AG04450 (cell line): ENCODE measurements around the gene TAAR2. TPM values are rescaled to one million over a fixed set of nuclear protein-coding genes. Genes with fewer than 3 reads are reported as not detected.

Experiments used
- CTCF ChIA-PET: fragments of 300-600, 350-600 bp; formaldehyde crosslinking; extraction: SDS; loops from one replicate; lab custom pipeline; 2022; ENCODE audit warnings: antibody characterized with exemption, inconsistent platforms; lab: Charles Lee
- POLR2A ChIA-PET: fragments of 350-600 bp; formaldehyde crosslinking; extraction: SDS; loops from one replicate; lab custom pipeline; 2021; ENCODE audit warnings: antibody characterized with exemption, inconsistent platforms; lab: Yijun Ruan, JAX
- DNase-seq: peaks from one replicate; pipeline ENCODE4 v3.0.0-alpha.2; 2011; ENCODE audit warnings: low read depth, low spot score
- H3K27ac ChIP-seq: one replicate; pipeline ENCODE4 v1.5.1; 2012; ENCODE audit warnings: low read depth, low read length, control low read depth
- H3K27me3 ChIP-seq: one replicate; pipeline ENCODE4 v1.6.0; 2012; ENCODE audit warnings: low read length; ENCODE audit not compliant: control insufficient read depth, insufficient read depth
- H3K4me3 ChIP-seq: 2 replicates; pipeline ENCODE4 v1.5.1; 2011; ENCODE audit warnings: mild to moderate bottlenecking, low read depth, low read length, control low read depth
- H3K9me3 ChIP-seq: 2 replicates; pipeline ENCODE4 v1.5.1; 2012; ENCODE audit warnings: low read length; ENCODE audit not compliant: control insufficient read depth, insufficient read depth
- polyA minus RNA-seq: library from RNA; depleted of rRNA, polyadenylated mRNA; stranded (reverse); fragments of >200 nt; gene quantifications from 2 replicates; pipeline ENCODE4 v1.2.3, GENCODE V29; 2011; rRNA and poly(A)+ RNA removed
- polyA plus RNA-seq: library from polyadenylated mRNA; depleted of rRNA; stranded (reverse); fragments of >200 nt; gene quantifications from 2 replicates; pipeline ENCODE4 v1.2.3, GENCODE V29; 2011; rRNA removed
- TF ChIP-seq, protein P1 (sequence below): IDR thresholded peaks from 2 replicates; pipeline ENCODE4 v1.5.1; 2011; ENCODE audit warnings: low read depth, low read length, control low read depth, inconsistent platforms

TAAR2 gene, protein sequence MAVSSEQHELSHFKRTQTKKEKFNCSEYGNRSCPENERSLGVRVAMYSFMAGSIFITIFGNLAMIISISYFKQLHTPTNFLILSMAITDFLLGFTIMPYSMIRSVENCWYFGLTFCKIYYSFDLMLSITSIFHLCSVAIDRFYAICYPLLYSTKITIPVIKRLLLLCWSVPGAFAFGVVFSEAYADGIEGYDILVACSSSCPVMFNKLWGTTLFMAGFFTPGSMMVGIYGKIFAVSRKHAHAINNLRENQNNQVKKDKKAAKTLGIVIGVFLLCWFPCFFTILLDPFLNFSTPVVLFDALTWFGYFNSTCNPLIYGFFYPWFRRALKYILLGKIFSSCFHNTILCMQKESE
- polyA plus RNA-seq, result not detected in 2 replicates
- not detected in 2 replicates for polyA minus RNA-seq

DNA sequence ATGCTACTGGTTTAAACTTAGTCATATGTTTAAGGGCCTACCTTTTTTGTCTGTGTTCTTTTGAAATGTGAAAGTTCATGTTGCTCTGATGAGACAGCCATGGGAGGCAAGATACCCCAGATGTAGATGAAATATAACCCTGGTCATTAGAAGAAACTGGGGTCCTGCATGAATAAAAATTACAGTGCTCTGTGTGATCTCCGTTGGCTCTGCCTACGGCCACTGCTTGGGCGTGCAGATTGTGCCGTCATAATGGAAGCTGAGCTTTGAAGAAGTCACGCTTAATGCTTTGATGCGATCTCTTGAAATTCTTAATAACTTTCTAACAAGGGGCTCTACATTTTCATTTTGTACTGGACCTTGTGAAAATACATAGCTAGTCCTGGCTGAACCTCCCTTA is at the start of gene TAAR2:
TSS of gene TAAR2 (minus strand) at position 101 of the 400 bp plus-strand sequence. CDS start at position 101, 0 bp downstream.
- CTCF ChIA-PET, result interaction anchor here (0.6 kb wide), 1 partner anchor 24 kb away, joined by 6 read pairs; no protein-coding TSS in a partner anchor
- H3K9me3 ChIP-seq, result no peaks in the 10 kb centered on the region
- H3K4me3 ChIP-seq, result no peak within 1 kb of the TSS
- POLR2A ChIA-PET, result no interaction called here
- no peaks in the 10 kb centered on the region for H3K27me3 ChIP-seq
- TF ChIP-seq, protein P1, sequence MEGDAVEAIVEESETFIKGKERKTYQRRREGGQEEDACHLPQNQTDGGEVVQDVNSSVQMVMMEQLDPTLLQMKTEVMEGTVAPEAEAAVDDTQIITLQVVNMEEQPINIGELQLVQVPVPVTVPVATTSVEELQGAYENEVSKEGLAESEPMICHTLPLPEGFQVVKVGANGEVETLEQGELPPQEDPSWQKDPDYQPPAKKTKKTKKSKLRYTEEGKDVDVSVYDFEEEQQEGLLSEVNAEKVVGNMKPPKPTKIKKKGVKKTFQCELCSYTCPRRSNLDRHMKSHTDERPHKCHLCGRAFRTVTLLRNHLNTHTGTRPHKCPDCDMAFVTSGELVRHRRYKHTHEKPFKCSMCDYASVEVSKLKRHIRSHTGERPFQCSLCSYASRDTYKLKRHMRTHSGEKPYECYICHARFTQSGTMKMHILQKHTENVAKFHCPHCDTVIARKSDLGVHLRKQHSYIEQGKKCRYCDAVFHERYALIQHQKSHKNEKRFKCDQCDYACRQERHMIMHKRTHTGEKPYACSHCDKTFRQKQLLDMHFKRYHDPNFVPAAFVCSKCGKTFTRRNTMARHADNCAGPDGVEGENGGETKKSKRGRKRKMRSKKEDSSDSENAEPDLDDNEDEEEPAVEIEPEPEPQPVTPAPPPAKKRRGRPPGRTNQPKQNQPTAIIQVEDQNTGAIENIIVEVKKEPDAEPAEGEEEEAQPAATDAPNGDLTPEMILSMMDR, result no peak
- no peak within 1 kb of the TSS for H3K27ac ChIP-seq
- no peak for DNase-seq

DNA sequence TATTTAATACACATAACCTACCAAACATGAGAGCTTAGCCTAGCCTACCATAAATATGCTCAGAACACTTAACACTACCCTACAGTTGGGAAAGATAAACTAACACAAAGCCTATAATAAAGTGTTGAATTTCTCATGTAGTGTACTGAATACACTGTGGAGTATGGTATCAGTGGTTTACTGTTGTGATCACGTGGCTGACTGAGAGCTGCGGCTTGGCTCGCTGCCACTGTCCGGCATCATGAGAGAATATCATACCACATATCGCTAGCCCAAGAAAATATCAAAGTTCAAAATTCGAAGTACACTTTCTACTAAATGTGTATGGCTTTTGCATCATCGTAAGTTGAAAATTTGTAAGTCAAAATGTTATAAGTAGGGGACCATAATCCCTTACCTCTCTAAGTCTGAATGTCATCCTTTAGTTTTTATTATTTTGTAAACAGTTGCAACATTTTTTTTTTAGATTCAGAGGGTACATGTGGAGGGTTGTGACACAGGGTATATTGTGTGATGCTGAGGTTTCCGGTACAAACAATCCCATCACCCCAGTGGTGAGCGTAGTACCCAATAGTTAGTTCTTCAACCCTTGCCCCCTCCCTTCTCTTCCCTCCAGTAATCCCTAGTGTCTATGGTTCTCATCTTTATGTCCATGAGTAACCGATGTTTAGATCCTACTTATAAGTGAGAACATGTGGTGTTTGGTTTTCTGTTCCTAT is 49.5 kb upstream of the TAAR2 start:
- Histone ChIP-seq H3K27ac (no peak overlapping the region), H3K9me3 (no peaks in the 10 kb centered on the region), H3K27me3 (no peaks in the 10 kb centered on the region), H3K4me3 (no peak overlapping the region)
- ChIA-PET CTCF (interaction anchor here (0.6 to 1.4 kb wide), 3 partner anchors 107 to 139 kb away, joined by 3 to 10 read pairs (median 4); no protein-coding TSS in a partner anchor), POLR2A (no interaction called here)
- DNase-seq, result no peak
- TF ChIP-seq, protein P1, result no peak

DNA sequence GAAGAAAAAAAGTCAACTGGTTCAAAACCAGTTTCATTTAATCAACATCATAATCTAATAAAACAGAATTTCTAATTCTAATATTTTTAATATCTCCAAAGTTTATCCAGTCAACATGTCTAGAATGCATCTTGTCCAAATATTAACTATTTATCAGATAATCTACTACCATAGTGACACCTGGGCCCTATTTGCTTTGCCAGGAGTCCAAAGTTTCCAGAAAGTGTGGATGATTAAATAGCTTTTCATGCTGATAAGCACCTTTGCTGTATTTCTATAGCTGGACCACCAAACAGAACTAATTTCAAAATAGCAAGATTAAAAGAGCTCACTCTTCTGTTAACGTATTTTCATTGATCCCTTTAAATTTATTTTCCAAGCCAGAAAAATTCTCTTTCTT is 47.2 kb upstream of the TAAR2 start:
- POLR2A ChIA-PET, result no interaction called here
- no peak for DNase-seq
- Histone ChIP-seq H3K9me3 (no peaks in the 10 kb centered on the region), H3K27me3 (no peaks in the 10 kb centered on the region), H3K4me3 (no peak overlapping the region), H3K27ac (no peak overlapping the region)
- CTCF ChIA-PET, result interaction anchor here (0.6 to 7.0 kb wide), 8 partner anchors 21 to 148 kb away, joined by 3 to 133 read pairs (median 7); partner anchors contain the start of gene SLC18B1
- TF ChIP-seq, protein P1, result no peak

DNA sequence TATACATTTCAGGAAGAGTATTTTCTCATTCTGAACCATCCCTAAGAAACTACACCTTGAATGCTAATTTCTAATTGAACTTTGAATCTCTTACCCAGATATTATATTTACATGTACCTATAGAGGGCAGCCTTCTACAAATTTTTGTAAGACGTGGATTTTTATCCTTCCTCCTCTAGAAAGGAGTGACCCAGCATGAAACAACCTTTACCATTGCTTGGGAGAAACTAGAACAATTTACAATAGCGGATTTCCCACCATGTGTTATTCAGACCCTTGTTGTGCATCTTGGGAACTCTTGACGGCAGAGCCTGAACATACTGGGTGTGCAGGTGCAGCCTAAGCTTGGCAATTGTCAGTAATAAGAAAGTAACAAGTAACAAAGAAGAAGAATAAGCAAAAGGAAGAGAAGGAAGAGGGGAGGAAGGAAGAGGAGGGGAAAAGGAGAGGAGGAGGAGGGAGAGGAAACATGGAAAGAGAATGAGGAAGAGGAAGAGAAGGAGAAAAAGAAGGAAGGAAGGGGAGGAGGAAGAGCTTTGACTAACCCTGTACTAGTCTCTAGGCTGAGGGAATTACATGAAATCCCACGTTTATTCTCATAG is 45.7 kb upstream of the TAAR2 start:
- DNase-seq, result no peak
- Histone ChIP-seq H3K27me3 (no peaks in the 10 kb centered on the region), H3K4me3 (no peak overlapping the region), H3K27ac (no peak overlapping the region), H3K9me3 (no peaks in the 10 kb centered on the region)
- CTCF ChIA-PET, result interaction anchor here (0.7 to 7.0 kb wide), 32 partner anchors 11 to 1069 kb away, joined by 3 to 133 read pairs (median 4); partner anchors contain the start of genes SLC18B1 and TAAR1
- TF ChIP-seq, protein P1, result peak; percentile 58
- POLR2A ChIA-PET, result no interaction called here
